ENCODE results near the gene MVK. TPM values are rescaled to one million over a fixed set of nuclear protein-coding genes. Genes with fewer than 3 reads are reported as not detected.

The MVK gene
- total RNA-seq, 1 experiment from 2014 or later: 19.2 TPM

GRCh38 chr12:109563291-109564284 lies 10.0 kb upstream of the MVK start:
- no peak overlapping the region for H4K91ac ChIP-seq (ENCODE audit: insufficient read length, low read depth, low read length)
- no peak overlapping the region for H2BK12ac ChIP-seq (ENCODE audit: insufficient read length, low read depth, low read length)
- H3K23ac ChIP-seq (ENCODE audit: insufficient read length, low read depth, low read length): no peak overlapping the region
- no peak overlapping the region for H2BK15ac ChIP-seq (ENCODE audit: low read depth, low read length)
- H3K79me2 ChIP-seq (ENCODE audit: insufficient read depth, low read length): no peaks in the 10 kb centered on the region
- H3T11ph ChIP-seq (ENCODE audit: low read length): no peak overlapping the region
- no peak overlapping the region for H3K14ac ChIP-seq (ENCODE audit: insufficient read depth, low read length)
- H3K4ac ChIP-seq (ENCODE audit: low read depth, low read length): no peak overlapping the region
- DNase-seq: no peak
- H2BK20ac ChIP-seq (ENCODE audit: low read depth, low read length, poor library complexity, severe bottlenecking): no peak overlapping the region
- Mint-ChIP-seq H3K27ac (no peak overlapping the region), H3K27me3 (ENCODE audit: low read depth) (no peaks in the 10 kb centered on the region), H3K9me3 (no peaks in the 10 kb centered on the region; a peak in 2 of 5 replicates), H3K36me3 (ENCODE audit: insufficient read depth in 1 of 3, low read depth in 3 of 3) (peaks cover 18 to 46% (median 25%) of the 10 kb centered on the region in 3 experiments), H3K4me1 (peaks cover 0 to 3% of the 10 kb centered on the region in 2 experiments; a peak in 1 of 4 replicates), H3K4me3 (no peak overlapping the region)
- H3K56ac ChIP-seq (ENCODE audit: insufficient read length, low read depth, low read length): no peak overlapping the region
- H4K5ac ChIP-seq (ENCODE audit: insufficient read length, low read depth, low read length): no peak overlapping the region
- H3K9me3 ChIP-seq (ENCODE audit: control insufficient read depth, low read depth, low read length): no peaks in the 10 kb centered on the region
- no peaks in the 10 kb centered on the region for H3K23me2 ChIP-seq (ENCODE audit: insufficient read length, low read depth, low read length, poor library complexity, severe bottlenecking)
- H2BK5ac ChIP-seq (ENCODE audit: insufficient read length, low read length): no peak overlapping the region
- no CpG with 5 or more reads among the region's 30 CpGs for WGBS (ENCODE audit: extremely low coverage, insufficient read length, low lambda C conversion rate)
- H2AFZ ChIP-seq (ENCODE audit: low read length): no peak overlapping the region
- H3K18ac ChIP-seq (ENCODE audit: insufficient read length, low read depth, low read length): no peak overlapping the region
- no peaks in the 10 kb centered on the region for H3K4me1 ChIP-seq (ENCODE audit: insufficient read depth, low read length)
- H4K8ac ChIP-seq (replicated peaks; ENCODE audit: insufficient read length, low read depth, low read length): no peak overlapping the region
- no peaks in the 10 kb centered on the region for H4K20me1 ChIP-seq (ENCODE audit: control insufficient read depth, insufficient read depth, insufficient read length)
- H2AK5ac ChIP-seq (ENCODE audit: insufficient read length, low read length): no peak overlapping the region
- no peaks in the 10 kb centered on the region for H3K27me3 ChIP-seq (ENCODE audit: insufficient read depth, low read length)
- no peaks in the 10 kb centered on the region for H3K79me1 ChIP-seq (ENCODE audit: insufficient read depth, low read depth, low read length, poor library complexity, severe bottlenecking)
- H2BK120ac ChIP-seq (ENCODE audit: low read depth, low read length, poor library complexity, severe bottlenecking): no peak overlapping the region
- no peak overlapping the region for H3K9ac ChIP-seq (ENCODE audit: extremely low read depth, insufficient read length, low read length)
- no peak overlapping the region for H3K4me2 ChIP-seq (ENCODE audit: insufficient read depth, insufficient read length, low read length)
- no peak overlapping the region for H3K27ac ChIP-seq (ENCODE audit: insufficient read length, low read depth, low read length)
- TF ChIP-seq, protein P1, sequence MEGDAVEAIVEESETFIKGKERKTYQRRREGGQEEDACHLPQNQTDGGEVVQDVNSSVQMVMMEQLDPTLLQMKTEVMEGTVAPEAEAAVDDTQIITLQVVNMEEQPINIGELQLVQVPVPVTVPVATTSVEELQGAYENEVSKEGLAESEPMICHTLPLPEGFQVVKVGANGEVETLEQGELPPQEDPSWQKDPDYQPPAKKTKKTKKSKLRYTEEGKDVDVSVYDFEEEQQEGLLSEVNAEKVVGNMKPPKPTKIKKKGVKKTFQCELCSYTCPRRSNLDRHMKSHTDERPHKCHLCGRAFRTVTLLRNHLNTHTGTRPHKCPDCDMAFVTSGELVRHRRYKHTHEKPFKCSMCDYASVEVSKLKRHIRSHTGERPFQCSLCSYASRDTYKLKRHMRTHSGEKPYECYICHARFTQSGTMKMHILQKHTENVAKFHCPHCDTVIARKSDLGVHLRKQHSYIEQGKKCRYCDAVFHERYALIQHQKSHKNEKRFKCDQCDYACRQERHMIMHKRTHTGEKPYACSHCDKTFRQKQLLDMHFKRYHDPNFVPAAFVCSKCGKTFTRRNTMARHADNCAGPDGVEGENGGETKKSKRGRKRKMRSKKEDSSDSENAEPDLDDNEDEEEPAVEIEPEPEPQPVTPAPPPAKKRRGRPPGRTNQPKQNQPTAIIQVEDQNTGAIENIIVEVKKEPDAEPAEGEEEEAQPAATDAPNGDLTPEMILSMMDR (conservative IDR thresholded peaks at IDR 0.05): no peak

Measured in H9 (cell line).